K562 (cell line): ENCODE results near the gene LZTS3. TPM values are rescaled to one million over a fixed set of nuclear protein-coding genes. Genes with fewer than 3 reads are reported as not detected.
A peak's percentile ranks its signal among the peaks of the same experiment; 100 is the strongest.

Experiments used
- BRF1 ChIP-seq: IDR thresholded peaks from 3 replicates; pipeline ENCODE4 v1.6.1; 2011; ENCODE audit warnings: borderline replicate concordance, mild to moderate bottlenecking; ENCODE audit not compliant: insufficient read length; ENCODE audit errors: extremely low read depth
- CEBPG ChIP-seq, 3 experiments: fragments of 200-800 bp in 1 of 3; sonication (Bioruptor generic) in 1 of 3; sonication (generic) in 1 of 3; formaldehyde crosslinking in 1 of 3; IDR thresholded peaks in 2 of 3; conservative IDR thresholded peaks in 1 of 3; 2 replicates each; pipeline versions ENCODE4 v1.6.1 to v1.8.0; 2016 to 2022; ENCODE audit warnings: missing compliant biosample characterization in 2 of 3, missing genetic modification characterization in 2 of 3, mild to moderate bottlenecking in 1 of 3, missing genetic modification reagents in 1 of 3
- FOXP1 ChIP-seq: sonication (generic); formaldehyde crosslinking; IDR thresholded peaks from 2 replicates; pipeline ENCODE4 v1.8.0; 2022; ENCODE audit warnings: mild to moderate bottlenecking, missing genetic modification reagents
- GABPB2 ChIP-seq: fragments of 250-450 bp; sonication (Bioruptor Pico); conservative IDR thresholded peaks from 2 replicates; pipeline ENCODE4 v1.5.1; 2021; ENCODE audit warnings: mild to moderate bottlenecking
- HMG20A ChIP-seq: fragments of 450-650 bp; formaldehyde crosslinking; conservative IDR thresholded peaks from 2 replicates; pipeline ENCODE4 v1.4.0; 2020; ENCODE audit warnings: mild to moderate bottlenecking, mixed read lengths
- HSF4 ChIP-seq: fragments of 250-450 bp; sonication (Bioruptor Pico); IDR thresholded peaks from 2 replicates; pipeline ENCODE4 v2.1.2; 2022; ENCODE audit warnings: mild to moderate bottlenecking, moderate library complexity, borderline replicate concordance
- KDM5B ChIP-seq: fragments of 200-600 bp; sonication (generic); IDR thresholded peaks from 2 replicates; pipeline ENCODE4 v1.6.1; 2012; ENCODE audit warnings: low read depth, mild to moderate bottlenecking, moderate library complexity, low read length, control low read depth, inconsistent platforms; ENCODE audit not compliant: insufficient replicate concordance
- L3MBTL2 ChIP-seq: fragments of 450-650 bp; IDR thresholded peaks from 2 replicates; pipeline ENCODE4 v1.6.1; 2016; ENCODE audit warnings: mild to moderate bottlenecking, moderate library complexity
- POLR2AphosphoS5 ChIP-seq: IDR thresholded peaks from 2 replicates; pipeline ENCODE4 v1.6.1; 2011; ENCODE audit warnings: mild to moderate bottlenecking, low read depth, low read length, moderate library complexity; ENCODE audit not compliant: control insufficient read depth, insufficient read depth
- POLR2B ChIP-seq: fragments of 450-650 bp; IDR thresholded peaks from 2 replicates; pipeline ENCODE4 v1.6.1; 2018; ENCODE audit warnings: low read depth; ENCODE audit not compliant: partially characterized antibody
- POLR2G ChIP-seq: fragments of 200-400 bp; formaldehyde crosslinking; IDR thresholded peaks from 2 replicates; pipeline ENCODE4 v1.6.1; 2017; ENCODE audit warnings: low read depth, mild to moderate bottlenecking, antibody characterized with exemption, low read length, moderate library complexity
- SRSF7 ChIP-seq: fragments of 200-400 bp; formaldehyde crosslinking; optimal IDR thresholded peaks from 2 replicates; pipeline ENCODE3; 2017; ENCODE audit warnings: mild to moderate bottlenecking, low read depth, low read length
- SRSF9 ChIP-seq: fragments of 200-400 bp; formaldehyde crosslinking; IDR thresholded peaks from 2 replicates; pipeline ENCODE4 v1.6.1; 2017; ENCODE audit warnings: low read depth, low read length, borderline replicate concordance
- STAG1 ChIP-seq: sonication (generic); formaldehyde crosslinking; IDR thresholded peaks from 2 replicates; pipeline ENCODE4 v1.5.0; 2020; ENCODE audit warnings: missing genetic modification reagents, borderline replicate concordance
- TAF1 ChIP-seq: IDR thresholded peaks from 2 replicates; pipeline ENCODE4 v1.6.1; 2011; ENCODE audit warnings: mild to moderate bottlenecking, low read length, moderate library complexity; ENCODE audit not compliant: insufficient read depth, control insufficient read depth, severe bottlenecking; ENCODE audit errors: extremely low read depth
- ZBTB1 ChIP-seq: sonication (generic); formaldehyde crosslinking; IDR thresholded peaks from 2 replicates; pipeline ENCODE4 v1.8.1; 2023; ENCODE audit warnings: missing genetic modification reagents, low read depth, mild to moderate bottlenecking, borderline replicate concordance
- ZNF146 ChIP-seq: IDR thresholded peaks from one replicate; pipeline ENCODE4 v1.6.1; 2018; ENCODE audit warnings: missing compliant biosample characterization; ENCODE audit not compliant: unreplicated experiment
- ZNF584 ChIP-seq: fragments of 200-800 bp; sonication (Bioruptor generic); IDR thresholded peaks from 2 replicates; pipeline ENCODE4 v1.6.1; 2016; ENCODE audit warnings: low read depth, mild to moderate bottlenecking, missing genetic modification characterization, missing compliant biosample characterization
- ZNF589 ChIP-seq: fragments of 200-800 bp; sonication (Bioruptor generic); IDR thresholded peaks from 2 replicates; pipeline ENCODE4 v1.6.1; 2016; ENCODE audit warnings: low read depth, missing genetic modification characterization, missing compliant biosample characterization
- ZNF785 ChIP-seq: fragments of 250-450 bp; sonication (Bioruptor Pico); IDR thresholded peaks from 2 replicates; pipeline ENCODE4 v1.4.0; 2020; ENCODE audit warnings: mild to moderate bottlenecking
- ZSCAN29 ChIP-seq: fragments of 450-650 bp; IDR thresholded peaks from 2 replicates; pipeline ENCODE4 v1.6.1; 2017
- polyA plus RNA-seq, 8 experiments: library from polyadenylated mRNA; depleted of rRNA in 4 of 8; stranded (reverse) in 5 of 8; unstranded in 3 of 8; fragments of >200 nt; fragmentation: Nextera tagmentation in 2 of 8; fragmentation: Illumina TruSeq in 1 of 8; extraction: Ambion mirVana in 2 of 8; extraction: Trizol in 1 of 8; gene quantifications; 2 replicates each; pipeline versions ENCODE4 v1.2.1 to v1.2.3, GENCODE V29; 2011 to 2014; ENCODE audit warnings: inconsistent platforms in 1 of 8, missing spikeins in 1 of 8
- total RNA-seq, 7 experiments: library from RNA; depleted of rRNA in 6 of 7; stranded (reverse); fragments of >200 nt in 6 of 7; fragmentation: Illumina TruSeq in 2 of 7; extraction: Trizol in 2 of 7; gene quantifications; 2 replicates each; pipeline versions ENCODE4 v1.2.1 to v1.2.3, GENCODE V29; 2011 to 2021; ENCODE audit warnings: low replicate concordance in 1 of 7
- TF ChIP-seq, protein P1 (sequence below): fragments of 250-450 bp; sonication (Bioruptor Pico); IDR thresholded peaks from 2 replicates; pipeline ENCODE4 v1.4.0; 2020
- TF ChIP-seq, protein P2 (sequence below): fragments of 200-400 bp; formaldehyde crosslinking; IDR thresholded peaks from 2 replicates; pipeline ENCODE4 v1.6.1; 2017; ENCODE audit warnings: mild to moderate bottlenecking, low read depth, low read length, moderate library complexity
- TF ChIP-seq, protein P3 (sequence below): fragments of 450-650 bp; IDR thresholded peaks from 2 replicates; pipeline ENCODE4 v1.6.1; 2016; ENCODE audit warnings: low read depth, mild to moderate bottlenecking, moderate library complexity

Gene LZTS3
- total and polyA plus RNA-seq, 9 of the 15 experiments (the other 6 are each of a cell fraction or from before 2014, with no cell fraction given) = 0.07 to 2.9 (median 2.0) TPM

DNA sequence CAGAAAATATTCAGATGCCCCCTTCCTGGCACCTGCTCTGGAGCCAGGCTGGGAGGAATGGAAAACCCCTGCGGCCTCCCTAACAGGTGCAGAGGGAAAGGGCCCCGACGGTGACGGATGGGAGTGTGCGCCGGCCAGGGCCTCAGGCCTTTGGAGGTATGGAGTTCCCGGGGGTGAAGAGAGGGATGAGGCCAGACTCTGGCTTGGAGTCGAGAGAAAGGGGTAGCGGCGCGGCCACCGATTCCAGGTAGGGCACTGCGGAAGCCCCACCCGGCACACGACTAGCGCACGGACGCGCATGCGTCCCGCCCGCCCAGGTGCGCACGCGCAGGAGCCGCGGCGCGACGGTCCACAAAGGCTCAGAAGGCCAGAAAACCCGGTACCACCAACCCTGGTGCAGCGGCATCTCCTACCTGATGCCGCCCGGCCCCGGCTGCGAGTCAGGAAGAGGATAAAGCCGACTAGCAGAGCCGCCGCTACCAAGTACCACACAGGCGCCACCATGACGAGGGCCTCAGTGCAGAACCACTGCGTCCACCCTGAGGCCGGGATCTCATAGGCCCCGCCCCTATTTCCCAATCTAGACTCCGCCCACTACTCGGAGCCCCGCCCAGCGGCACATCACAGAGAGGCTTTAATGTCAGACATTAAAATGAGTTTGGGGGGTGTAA lies 30.9 kb upstream of the LZTS3 start, which contains the start of gene DDRGK1 (continued):
- TF ChIP-seq POLR2G = peak; percentile 86
- peak; percentile 68; the same call in 1 of the 2 replicates for TF ChIP-seq FOXP1
- no peak for TF ChIP-seq ZNF584
- no peak for TF ChIP-seq BRF1
- TF ChIP-seq HSF4 (CRISPR knock-in tag) = no peak
- no peak for TF ChIP-seq GABPB2 (CRISPR knock-in tag)
- peak; percentile 57 for TF ChIP-seq TAF1
- TF ChIP-seq CEBPG (CRISPR knock-in tag; IDR thresholded peaks at IDR 0.05) = peak; percentile 93
- peak; percentile 82 to 94 for TF ChIP-seq CEBPG (tag; conservative IDR thresholded peaks at IDR 0.05 in 1 of 2, IDR thresholded peaks at IDR 0.05 in 1 of 2)
- TF ChIP-seq, protein P1, sequence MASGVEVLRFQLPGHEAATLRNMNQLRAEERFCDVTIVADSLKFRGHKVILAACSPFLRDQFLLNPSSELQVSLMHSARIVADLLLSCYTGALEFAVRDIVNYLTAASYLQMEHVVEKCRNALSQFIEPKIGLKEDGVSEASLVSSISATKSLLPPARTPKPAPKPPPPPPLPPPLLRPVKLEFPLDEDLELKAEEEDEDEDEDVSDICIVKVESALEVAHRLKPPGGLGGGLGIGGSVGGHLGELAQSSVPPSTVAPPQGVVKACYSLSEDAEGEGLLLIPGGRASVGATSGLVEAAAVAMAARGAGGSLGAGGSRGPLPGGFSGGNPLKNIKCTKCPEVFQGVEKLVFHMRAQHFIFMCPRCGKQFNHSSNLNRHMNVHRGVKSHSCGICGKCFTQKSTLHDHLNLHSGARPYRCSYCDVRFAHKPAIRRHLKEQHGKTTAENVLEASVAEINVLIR = no peak
- TF ChIP-seq SRSF7 = no peak
- TF ChIP-seq POLR2B = peak; percentile 88
- no peak for TF ChIP-seq ZNF785 (CRISPR knock-in tag)
- TF ChIP-seq ZNF146 = no peak
- TF ChIP-seq ZSCAN29 = no peak
- TF ChIP-seq KDM5B = peak; percentile 63
- TF ChIP-seq ZNF589 (CRISPR knock-in tag) = no peak
- TF ChIP-seq STAG1 (CRISPR knock-in tag) = no peak
- no peak for TF ChIP-seq ZBTB1
- TF ChIP-seq, protein P2, sequence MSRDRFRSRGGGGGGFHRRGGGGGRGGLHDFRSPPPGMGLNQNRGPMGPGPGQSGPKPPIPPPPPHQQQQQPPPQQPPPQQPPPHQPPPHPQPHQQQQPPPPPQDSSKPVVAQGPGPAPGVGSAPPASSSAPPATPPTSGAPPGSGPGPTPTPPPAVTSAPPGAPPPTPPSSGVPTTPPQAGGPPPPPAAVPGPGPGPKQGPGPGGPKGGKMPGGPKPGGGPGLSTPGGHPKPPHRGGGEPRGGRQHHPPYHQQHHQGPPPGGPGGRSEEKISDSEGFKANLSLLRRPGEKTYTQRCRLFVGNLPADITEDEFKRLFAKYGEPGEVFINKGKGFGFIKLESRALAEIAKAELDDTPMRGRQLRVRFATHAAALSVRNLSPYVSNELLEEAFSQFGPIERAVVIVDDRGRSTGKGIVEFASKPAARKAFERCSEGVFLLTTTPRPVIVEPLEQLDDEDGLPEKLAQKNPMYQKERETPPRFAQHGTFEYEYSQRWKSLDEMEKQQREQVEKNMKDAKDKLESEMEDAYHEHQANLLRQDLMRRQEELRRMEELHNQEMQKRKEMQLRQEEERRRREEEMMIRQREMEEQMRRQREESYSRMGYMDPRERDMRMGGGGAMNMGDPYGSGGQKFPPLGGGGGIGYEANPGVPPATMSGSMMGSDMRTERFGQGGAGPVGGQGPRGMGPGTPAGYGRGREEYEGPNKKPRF = no peak
- TF ChIP-seq, protein P3, sequence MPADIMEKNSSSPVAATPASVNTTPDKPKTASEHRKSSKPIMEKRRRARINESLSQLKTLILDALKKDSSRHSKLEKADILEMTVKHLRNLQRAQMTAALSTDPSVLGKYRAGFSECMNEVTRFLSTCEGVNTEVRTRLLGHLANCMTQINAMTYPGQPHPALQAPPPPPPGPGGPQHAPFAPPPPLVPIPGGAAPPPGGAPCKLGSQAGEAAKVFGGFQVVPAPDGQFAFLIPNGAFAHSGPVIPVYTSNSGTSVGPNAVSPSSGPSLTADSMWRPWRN = peak; percentile 59; the same call in 1 of the 2 replicates
- TF ChIP-seq SRSF9 = no peak
- peak; percentile 65; the same call in 1 of the 2 replicates for TF ChIP-seq POLR2AphosphoS5
- no peak for TF ChIP-seq HMG20A (CRISPR knock-in tag)
- peak; percentile 46; the same call in 1 of the 2 replicates for TF ChIP-seq L3MBTL2
